Endodermal cell (in vitro differentiated cells): ENCODE results near the gene SLC13A1. TPM values are rescaled to one million over a fixed set of nuclear protein-coding genes. Genes with fewer than 3 reads are reported as not detected.

Experiments used
- DNase-seq: peaks from one replicate; pipeline ENCODE4 v3.0.0-alpha.2; 2017
- H3K27ac ChIP-seq: 2 replicates; pipeline ENCODE4 v1.5.1; 2013; ENCODE audit warnings: mild to moderate bottlenecking, low read depth, low read length, moderate library complexity
- H3K27me3 ChIP-seq: 2 replicates; pipeline ENCODE4 v1.6.1; 2013; ENCODE audit warnings: mild to moderate bottlenecking, low read length, moderate library complexity; ENCODE audit not compliant: insufficient read depth, control insufficient read depth, poor library complexity, severe bottlenecking
- H3K36me3 ChIP-seq: 2 replicates; pipeline ENCODE4 v1.7.0; 2013; ENCODE audit warnings: mild to moderate bottlenecking, low read length, moderate library complexity; ENCODE audit not compliant: control insufficient read depth, insufficient read depth
- H3K4me1 ChIP-seq: one replicate; pipeline ENCODE4 v1.7.0; 2013; ENCODE audit warnings: low read length; ENCODE audit not compliant: control insufficient read depth, insufficient read depth
- H3K4me3 ChIP-seq: 2 replicates; pipeline ENCODE4 v1.5.1; 2013; ENCODE audit warnings: mild to moderate bottlenecking, low read length, moderate library complexity
- H3K9ac ChIP-seq: 2 replicates; pipeline ENCODE4 v1.6.1; 2013; ENCODE audit warnings: mild to moderate bottlenecking, low read length, moderate library complexity; ENCODE audit not compliant: poor library complexity, severe bottlenecking; ENCODE audit errors: extremely low read depth
- H3K9me3 ChIP-seq: 2 replicates; pipeline ENCODE4 v1.6.1; 2013; ENCODE audit warnings: mild to moderate bottlenecking, low read length, moderate library complexity; ENCODE audit not compliant: control insufficient read depth
- H3K27ac Mint-ChIP-seq: 2 replicates; pipeline ENCODE4 v1.8.0; 2020; ENCODE audit warnings: mixed read lengths
- H3K27me3 Mint-ChIP-seq: 2 replicates; pipeline ENCODE4 v1.8.0; 2021; ENCODE audit warnings: mild to moderate bottlenecking, mixed read lengths; ENCODE audit not compliant: insufficient read depth
- H3K36me3 Mint-ChIP-seq: 2 replicates; pipeline ENCODE4 v1.8.0; 2020; ENCODE audit warnings: low read depth, mixed read lengths
- H3K4me1 Mint-ChIP-seq: 2 replicates; pipeline ENCODE4 v1.8.0; 2020; ENCODE audit warnings: mixed read lengths
- H3K4me3 Mint-ChIP-seq: 2 replicates; pipeline ENCODE4 v1.8.0; 2020; ENCODE audit warnings: mild to moderate bottlenecking, moderate library complexity, mixed read lengths
- H3K9me3 Mint-ChIP-seq: 2 replicates; pipeline ENCODE4 v1.8.0; 2020; ENCODE audit warnings: mild to moderate bottlenecking, mixed read lengths
- CTCF ChIP-seq: fragments of 200-600 bp; sonication (generic); conservative IDR thresholded peaks from 2 replicates; pipeline ENCODE4 v1.5.0; 2021; ENCODE audit warnings: antibody characterized with exemption, mild to moderate bottlenecking
- WGBS, 2 experiments: methylation state at CpG; one replicate each; pipeline versions ENCODE4 v1.1.5 to v1.1.7; 2013; ENCODE audit warnings: missing lambda C conversion rate in 2 of 2, mixed read lengths in 1 of 2; ENCODE audit not compliant: insufficient coverage in 1 of 2, insufficient read length in 1 of 2; 5-methylcytosine and 5-hydroxymethylcytosine counted together
- total RNA-seq, 2 donors: library from RNA; stranded (reverse); fragmentation: NEBNext Ultra II Directional in 1 of 2; extraction: Animal tissue kit (Norgen Biotek cat#: 25700) in 1 of 2; gene quantifications; 2 replicates in 1 of 2; 3 replicates in 1 of 2; pipeline ENCODE4 v1.2.1, GENCODE V29; 2021

Gene SLC13A1
- total RNA-seq, 2 donors from 2014 or later = not detected

- Mint-ChIP-seq H3K36me3 (no peaks in the 10 kb centered on the region), H3K27me3 (no peaks in the 10 kb centered on the region), H3K4me3 (no peak overlapping the region), H3K9me3 (no peaks in the 10 kb centered on the region), H3K4me1 (no peaks in the 10 kb centered on the region), H3K27ac (no peak overlapping the region)
- no peaks in the 10 kb centered on the region for H3K27me3 ChIP-seq
- H3K36me3 ChIP-seq = no peaks in the 10 kb centered on the region
- no peaks in the 10 kb centered on the region for H3K9me3 ChIP-seq
- DNase-seq = no peak
- TF ChIP-seq CTCF = no peak
- WGBS, 2 experiments = 87 to 100% methylated on average over 1 of the region's 1 CpG
- no peak overlapping the region for H3K27ac ChIP-seq
- H3K4me3 ChIP-seq = no peak overlapping the region
- H3K9ac ChIP-seq = no peak overlapping the region
- no peaks in the 10 kb centered on the region for H3K4me1 ChIP-seq
Measured at GRCh38 chr7:123135960-123136359, 63.8 kb downstream of the SLC13A1 start.

GRCh38 chr7:123133924-123134323 is 65.8 kb downstream of the SLC13A1 start:
- Mint-ChIP-seq H3K27ac (no peak overlapping the region), H3K4me3 (no peak overlapping the region), H3K27me3 (no peaks in the 10 kb centered on the region), H3K9me3 (no peaks in the 10 kb centered on the region), H3K4me1 (peaks cover 6% of the 10 kb centered on the region), H3K36me3 (no peaks in the 10 kb centered on the region)
- 96 to 100% methylated on average over 1 to 5 of the region's 5 CpGs for WGBS, 2 experiments
- Histone ChIP-seq H3K9ac (no peak overlapping the region), H3K4me1 (no peaks in the 10 kb centered on the region), H3K27me3 (no peaks in the 10 kb centered on the region), H3K27ac (no peak overlapping the region), H3K36me3 (no peaks in the 10 kb centered on the region), H3K9me3 (no peaks in the 10 kb centered on the region), H3K4me3 (no peak overlapping the region)
- DNase-seq = no peak
- no peak for TF ChIP-seq CTCF

GRCh38 chr7:123131961-123132360 is 67.8 kb downstream of the SLC13A1 start:
- no peaks in the 10 kb centered on the region for H3K27me3 ChIP-seq
- TF ChIP-seq CTCF = no peak
- no peaks in the 10 kb centered on the region for H3K36me3 ChIP-seq
- H3K9me3 ChIP-seq = no peaks in the 10 kb centered on the region
- no peaks in the 10 kb centered on the region for H3K27me3 Mint-ChIP-seq
- H3K27ac ChIP-seq = no peak overlapping the region
- H3K9ac ChIP-seq = no peak overlapping the region
- no peak overlapping the region for H3K4me3 ChIP-seq
- DNase-seq = no peak
- H3K36me3 Mint-ChIP-seq = no peaks in the 10 kb centered on the region
- no peak overlapping the region for H3K27ac Mint-ChIP-seq
- no peak overlapping the region for H3K4me3 Mint-ChIP-seq
- H3K9me3 Mint-ChIP-seq = no peaks in the 10 kb centered on the region
- 90% methylated on average over 1 of the region's 1 CpG; no CpG with 5 or more reads in 1 of the 2 experiments for WGBS, 2 experiments
- peaks cover 9% of the 10 kb centered on the region for H3K4me1 Mint-ChIP-seq
- no peaks in the 10 kb centered on the region for H3K4me1 ChIP-seq
